NT2/D1 (cell line): ENCODE measurements around the gene KCNN3.

Experiments used
- SUZ12 ChIP-seq: IDR thresholded peaks from 2 replicates; pipeline ENCODE4 v1.6.1; 2011; ENCODE audit not compliant: insufficient read length, insufficient read depth; ENCODE audit errors: extremely low read depth
- YY1 ChIP-seq: IDR thresholded peaks from 2 replicates; pipeline ENCODE4 v1.6.1; 2011; ENCODE audit not compliant: insufficient read length, insufficient read depth
- ZNF274 ChIP-seq: IDR thresholded peaks from 2 replicates; pipeline ENCODE4 v1.6.1; 2011; ENCODE audit warnings: mild to moderate bottlenecking, low read depth, low read length

- TF ChIP-seq YY1 (no peak), ZNF274 (no peak), SUZ12 (no peak)
Measured at GRCh38 chr1:154837672-154838171, 32.4 kb downstream of the KCNN3 start.
